ENCODE data around the gene ICA1L. TPM values are rescaled to one million over a fixed set of nuclear protein-coding genes. Genes with fewer than 3 reads are reported as not detected.
"Not testable (repeated sequence)": the region's sequence is repeated elsewhere in the genome, so short reads cannot be mapped to it uniquely, and the experiment has no call there.

The ICA1L gene
- total RNA-seq, 1 experiment from 2014 or later, result not detected

DNA sequence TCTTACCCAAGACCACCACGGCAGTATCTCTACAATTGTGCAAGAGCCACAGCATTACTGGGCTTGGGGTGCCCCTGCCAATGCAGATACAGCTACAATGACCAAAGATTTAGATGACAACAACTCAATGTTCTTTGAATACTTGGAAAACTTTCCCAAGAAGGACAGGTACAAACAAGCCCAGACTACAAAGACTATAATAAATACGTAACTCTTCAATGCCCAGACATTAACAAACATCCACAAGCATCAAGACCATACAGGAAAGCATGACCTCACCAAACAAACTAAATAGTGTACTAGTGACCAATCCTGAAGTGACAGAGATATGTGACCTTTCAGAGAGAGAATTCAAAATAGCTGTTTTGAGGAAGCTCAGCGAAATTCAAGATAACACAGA lies 62.8 kb downstream of the ICA1L start:
- no peak overlapping the region for H3K4me2 ChIP-seq
- DNase-seq, result no peak
- H3K79me2 ChIP-seq (ENCODE audit: low read depth), result no peaks in the 10 kb centered on the region
- no peak overlapping the region for H2AFZ ChIP-seq
- no peaks in the 10 kb centered on the region for H3K27me3 ChIP-seq (ENCODE audit: insufficient read depth, low read depth)
- H3K36me3 ChIP-seq (ENCODE audit: low read depth), result no peaks in the 10 kb centered on the region
- no peaks in the 10 kb centered on the region for H3K9me2 ChIP-seq (ENCODE audit: insufficient read depth)
- CTCF ChIA-PET, result no interaction called here
- H4K20me1 ChIP-seq (ENCODE audit: insufficient read depth), result no peaks in the 10 kb centered on the region
- H3K4me1 ChIP-seq (replicated peaks; ENCODE audit: insufficient read depth), result peaks cover 21% of the 10 kb centered on the region
- no peaks in the 10 kb centered on the region for H3K9me3 ChIP-seq (ENCODE audit: insufficient read depth, low read depth)
- no peak overlapping the region for H3K27ac ChIP-seq
- H3K4me3 ChIP-seq, result no peak overlapping the region
- H3F3A ChIP-seq (ENCODE audit: insufficient read depth, low read depth), result peaks cover 9% of the 10 kb centered on the region; the same call in 1 of the 2 replicates
- POLR2A ChIA-PET (ENCODE audit: unreplicated experiment), result no interaction called here
- TF ChIP-seq, protein P1, sequence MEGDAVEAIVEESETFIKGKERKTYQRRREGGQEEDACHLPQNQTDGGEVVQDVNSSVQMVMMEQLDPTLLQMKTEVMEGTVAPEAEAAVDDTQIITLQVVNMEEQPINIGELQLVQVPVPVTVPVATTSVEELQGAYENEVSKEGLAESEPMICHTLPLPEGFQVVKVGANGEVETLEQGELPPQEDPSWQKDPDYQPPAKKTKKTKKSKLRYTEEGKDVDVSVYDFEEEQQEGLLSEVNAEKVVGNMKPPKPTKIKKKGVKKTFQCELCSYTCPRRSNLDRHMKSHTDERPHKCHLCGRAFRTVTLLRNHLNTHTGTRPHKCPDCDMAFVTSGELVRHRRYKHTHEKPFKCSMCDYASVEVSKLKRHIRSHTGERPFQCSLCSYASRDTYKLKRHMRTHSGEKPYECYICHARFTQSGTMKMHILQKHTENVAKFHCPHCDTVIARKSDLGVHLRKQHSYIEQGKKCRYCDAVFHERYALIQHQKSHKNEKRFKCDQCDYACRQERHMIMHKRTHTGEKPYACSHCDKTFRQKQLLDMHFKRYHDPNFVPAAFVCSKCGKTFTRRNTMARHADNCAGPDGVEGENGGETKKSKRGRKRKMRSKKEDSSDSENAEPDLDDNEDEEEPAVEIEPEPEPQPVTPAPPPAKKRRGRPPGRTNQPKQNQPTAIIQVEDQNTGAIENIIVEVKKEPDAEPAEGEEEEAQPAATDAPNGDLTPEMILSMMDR (conservative IDR thresholded peaks at IDR 0.05), result no peak
- no peak for TF ChIP-seq EZH2 (IDR thresholded peaks at IDR 0.05; ENCODE audit: low read depth)
- intact Hi-C loops (cut with micrococcal nuclease; ENCODE audit: unreplicated experiment), result no loop called here
- no TSS peak for BruUV-seq (replicated peaks)

DNA sequence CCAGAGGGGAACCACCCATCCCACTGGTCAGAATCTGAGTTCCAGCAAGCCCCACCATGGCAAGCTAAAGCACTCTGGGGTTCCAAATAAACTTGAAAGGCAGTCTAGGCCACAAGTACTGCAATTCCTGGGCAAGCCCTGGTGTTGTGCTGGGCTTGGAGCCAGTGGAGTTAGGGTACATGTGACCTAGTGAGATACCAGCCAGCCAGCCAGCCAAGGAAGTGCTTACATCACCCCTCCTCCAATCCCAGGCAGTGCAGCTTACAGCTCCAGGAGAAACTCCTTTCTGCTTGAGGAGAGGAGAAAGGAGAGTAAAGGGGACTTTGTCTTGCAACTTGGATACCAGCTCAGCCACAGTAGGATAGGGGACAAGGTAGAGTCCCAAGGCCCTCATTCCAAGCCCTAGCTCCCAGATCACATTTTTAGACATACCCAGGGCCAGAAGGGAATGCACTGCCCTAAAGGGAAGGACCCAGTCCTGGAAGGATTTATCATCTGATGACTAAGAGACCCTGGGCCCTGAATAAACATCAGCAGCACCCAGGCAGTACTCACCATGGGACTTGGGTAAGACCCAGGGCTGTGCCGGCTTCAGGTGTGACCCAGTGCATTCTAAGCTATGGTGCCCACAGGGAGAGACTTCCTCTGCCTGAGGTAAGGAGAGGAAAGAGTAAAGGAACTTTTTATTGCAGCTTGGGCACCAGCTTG lies 64.0 kb downstream of the ICA1L start:
- H3K27me3 ChIP-seq (ENCODE audit: insufficient read depth, low read depth); H3K9me3 ChIP-seq (ENCODE audit: insufficient read depth, low read depth); H3K9me2 ChIP-seq (ENCODE audit: insufficient read depth); intact Hi-C loops (cut with micrococcal nuclease; ENCODE audit: unreplicated experiment); H4K20me1 ChIP-seq (ENCODE audit: insufficient read depth); BruUV-seq (replicated peaks); H3K36me3 ChIP-seq (ENCODE audit: low read depth); CTCF ChIA-PET; H3K4me3 ChIP-seq; H2AFZ ChIP-seq; H3K79me2 ChIP-seq (ENCODE audit: low read depth); H3F3A ChIP-seq (ENCODE audit: insufficient read depth, low read depth): not testable (repeated sequence)
- peak overlapping the region; percentile 53 for H3K4me2 ChIP-seq
- DNase-seq, result peak; percentile 59 to 80
- POLR2A ChIA-PET (ENCODE audit: unreplicated experiment), result interaction anchor here (0.6 kb wide), 1 partner anchor 173 kb away, joined by 7 read pairs; the partner anchor contains the start of gene FAM117B
- H3K4me1 ChIP-seq (replicated peaks; ENCODE audit: insufficient read depth), result peaks cover 21% of the 10 kb centered on the region
- peak overlapping the region; percentile 69 for H3K27ac ChIP-seq

DNA sequence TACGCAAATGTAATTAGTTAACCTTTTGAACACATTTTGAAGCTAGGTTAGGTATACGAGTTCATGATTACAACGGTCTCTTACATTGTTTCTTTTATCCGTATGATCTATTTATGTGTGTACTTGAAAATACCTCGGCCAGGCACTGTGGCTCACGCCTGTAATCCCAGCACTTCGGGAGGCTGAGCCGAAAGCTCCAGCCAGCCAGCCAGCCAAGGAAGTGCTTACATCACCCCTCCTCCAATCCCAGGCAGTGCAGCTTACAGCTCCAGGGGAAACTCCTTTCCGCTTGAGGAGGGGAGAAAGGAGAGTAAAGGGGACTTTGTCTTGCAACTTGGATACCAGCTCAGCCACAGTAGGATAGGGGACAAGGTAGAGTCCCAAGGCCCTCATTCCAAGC lies 65.7 kb downstream of the ICA1L start:
- H3K4me1 ChIP-seq (replicated peaks; ENCODE audit: insufficient read depth), result peaks cover 21% of the 10 kb centered on the region
- DNase-seq; intact Hi-C loops (cut with micrococcal nuclease; ENCODE audit: unreplicated experiment); H3K27ac ChIP-seq; H3F3A ChIP-seq (ENCODE audit: insufficient read depth, low read depth); CTCF ChIA-PET; H3K79me2 ChIP-seq (ENCODE audit: low read depth); H3K9me2 ChIP-seq (ENCODE audit: insufficient read depth); H3K4me3 ChIP-seq; BruUV-seq (replicated peaks); H4K20me1 ChIP-seq (ENCODE audit: insufficient read depth); H3K36me3 ChIP-seq (ENCODE audit: low read depth); H3K27me3 ChIP-seq (ENCODE audit: insufficient read depth, low read depth); H3K4me2 ChIP-seq; H3K9me3 ChIP-seq (ENCODE audit: insufficient read depth, low read depth); POLR2A ChIA-PET (ENCODE audit: unreplicated experiment); H2AFZ ChIP-seq: not testable (repeated sequence)

DNA sequence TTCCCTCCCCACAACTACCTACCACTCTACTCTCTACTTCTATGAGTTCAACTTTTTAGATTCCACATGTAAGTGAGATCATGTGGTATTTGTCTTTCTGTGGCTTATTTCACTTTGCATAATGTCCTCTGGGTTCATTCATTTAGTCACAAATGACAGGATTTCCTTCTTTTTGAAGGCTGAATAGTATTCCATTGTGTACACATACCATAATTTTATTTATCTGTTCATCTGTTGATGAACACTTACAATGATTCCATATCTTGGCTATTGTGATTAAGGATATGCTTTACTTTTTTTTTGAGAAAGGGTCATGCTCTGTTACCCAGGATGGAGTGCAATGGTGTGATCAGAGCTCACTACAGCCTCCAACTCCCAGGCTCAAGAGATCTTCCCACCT lies 73.6 kb downstream of the ICA1L start:
- intact Hi-C loops (cut with micrococcal nuclease; ENCODE audit: unreplicated experiment), result no loop called here
- no peaks in the 10 kb centered on the region for H3F3A ChIP-seq (ENCODE audit: insufficient read depth, low read depth)

More for the DNA sequence above, 73.6 kb downstream of the ICA1L start:
- H3K4me1 ChIP-seq (replicated peaks; ENCODE audit: insufficient read depth), result no peaks in the 10 kb centered on the region
- ChIA-PET POLR2A (ENCODE audit: unreplicated experiment) (no interaction called here), CTCF (no interaction called here)
- H3K27ac ChIP-seq, result no peak overlapping the region
- H2AFZ ChIP-seq, result no peak overlapping the region
- no peak overlapping the region for H3K4me3 ChIP-seq
- TF ChIP-seq, protein P1 (conservative IDR thresholded peaks at IDR 0.05), result no peak
- TF ChIP-seq EZH2 (IDR thresholded peaks at IDR 0.05; ENCODE audit: low read depth), result no peak
- H3K9me2 ChIP-seq (ENCODE audit: insufficient read depth), result no peaks in the 10 kb centered on the region
- no peaks in the 10 kb centered on the region for H3K9me3 ChIP-seq (ENCODE audit: insufficient read depth, low read depth)
- no peak for DNase-seq
- no peak overlapping the region for H3K4me2 ChIP-seq
- no TSS peak for BruUV-seq (replicated peaks)
- no peaks in the 10 kb centered on the region for H4K20me1 ChIP-seq (ENCODE audit: insufficient read depth)
- no peaks in the 10 kb centered on the region for H3K79me2 ChIP-seq (ENCODE audit: low read depth)
- H3K36me3 ChIP-seq (ENCODE audit: low read depth), result no peaks in the 10 kb centered on the region
- no peaks in the 10 kb centered on the region for H3K27me3 ChIP-seq (ENCODE audit: insufficient read depth, low read depth)

Data from PC-9 (cell line).